Amniotic stem cell (primary cell): ENCODE results near the gene PLK3.
"Not testable (repeated sequence)": the region's sequence is repeated elsewhere in the genome, so short reads cannot be mapped to it uniquely, and the experiment has no call there.

ENCODE experiments used
- DNase-seq: peaks from one replicate; lab custom pipeline; 2025; lab: John Stamatoyannopoulos, UW

Gene PLK3

GRCh38 chr1:44787506-44787905, 12.7 kb upstream of the PLK3 start:
- DNase-seq = no peak

DNA sequence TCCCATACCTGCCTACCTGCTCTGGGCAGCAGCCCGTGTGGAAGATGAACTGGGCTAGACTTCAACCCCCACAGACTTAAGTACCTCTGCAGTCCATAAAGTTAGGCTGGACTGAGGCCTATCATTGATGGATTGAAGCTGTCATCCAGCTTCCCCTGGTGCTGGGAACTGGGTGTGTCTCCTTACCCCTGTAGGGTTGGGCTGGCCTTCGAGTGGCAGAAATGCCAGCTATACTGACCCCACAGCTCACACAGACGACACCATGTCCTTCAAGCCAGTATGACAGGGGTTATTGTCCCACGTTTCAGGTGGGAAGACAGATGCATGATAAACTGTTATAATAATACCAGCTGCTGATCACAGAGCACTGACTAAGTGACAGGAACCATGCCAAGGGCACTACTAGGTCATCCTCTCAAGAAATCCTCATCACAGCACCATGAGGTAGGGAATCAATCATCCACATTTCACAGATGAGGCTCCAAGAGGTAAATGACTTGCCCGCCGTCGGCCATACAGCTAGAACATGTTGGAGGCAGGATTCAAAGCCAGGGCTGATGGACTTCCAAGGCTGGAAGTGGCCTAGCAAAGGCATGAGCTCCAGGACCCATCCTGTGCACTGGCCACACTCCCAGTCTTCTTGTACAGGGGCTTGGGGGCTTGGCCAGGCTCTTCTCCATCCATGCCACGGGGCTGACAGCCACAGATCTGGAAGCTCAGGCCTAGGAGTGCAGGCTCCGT, 11.9 kb upstream of the PLK3 start, which contains the start of gene BEST4:
TSS of gene BEST4 (minus strand) at position 51 of the 741 bp plus-strand sequence. CDS start 465 bp downstream, outside the sequence.
- no peak for DNase-seq

DNA sequence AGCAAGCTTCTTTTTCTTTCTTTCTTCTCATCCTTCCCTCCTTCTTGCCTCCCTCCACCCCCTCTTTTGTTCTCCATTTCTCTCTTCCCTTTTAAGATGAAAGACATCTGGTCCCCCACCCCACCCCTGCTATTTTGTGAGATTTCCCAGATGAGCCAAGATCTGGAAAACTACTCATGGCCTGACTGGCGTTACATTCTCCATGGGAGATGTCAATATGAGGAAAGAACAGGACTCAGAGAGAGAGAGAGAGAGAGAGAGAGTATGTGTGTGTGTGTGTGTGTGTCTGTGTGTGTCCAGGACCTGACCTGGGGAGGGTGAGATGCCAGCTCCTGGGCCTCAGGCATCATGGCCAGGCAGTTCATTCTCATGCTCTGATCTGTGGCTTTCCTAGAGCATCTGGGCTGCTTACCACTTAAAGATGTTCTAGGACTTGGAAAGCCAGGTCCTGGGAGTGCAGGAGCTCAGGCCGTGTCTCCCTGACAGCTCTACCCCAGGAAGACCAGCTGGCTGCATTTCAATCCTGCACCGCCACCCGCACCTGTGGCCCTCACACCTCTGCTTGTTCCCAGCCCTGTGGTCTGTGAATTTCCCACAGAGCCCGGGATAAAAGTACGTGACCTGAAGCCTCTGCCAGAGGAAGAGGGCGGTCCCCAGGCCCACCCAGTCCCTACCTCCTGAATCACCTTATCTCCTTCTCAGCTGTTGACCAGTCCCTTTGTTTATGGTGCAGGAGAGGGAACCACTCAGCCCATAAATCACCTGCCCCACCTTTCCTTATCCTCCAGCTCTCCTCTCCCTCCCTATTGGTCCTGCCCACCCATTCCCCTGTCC, 9.0 kb upstream of the PLK3 start:
- no peak for DNase-seq

DNA sequence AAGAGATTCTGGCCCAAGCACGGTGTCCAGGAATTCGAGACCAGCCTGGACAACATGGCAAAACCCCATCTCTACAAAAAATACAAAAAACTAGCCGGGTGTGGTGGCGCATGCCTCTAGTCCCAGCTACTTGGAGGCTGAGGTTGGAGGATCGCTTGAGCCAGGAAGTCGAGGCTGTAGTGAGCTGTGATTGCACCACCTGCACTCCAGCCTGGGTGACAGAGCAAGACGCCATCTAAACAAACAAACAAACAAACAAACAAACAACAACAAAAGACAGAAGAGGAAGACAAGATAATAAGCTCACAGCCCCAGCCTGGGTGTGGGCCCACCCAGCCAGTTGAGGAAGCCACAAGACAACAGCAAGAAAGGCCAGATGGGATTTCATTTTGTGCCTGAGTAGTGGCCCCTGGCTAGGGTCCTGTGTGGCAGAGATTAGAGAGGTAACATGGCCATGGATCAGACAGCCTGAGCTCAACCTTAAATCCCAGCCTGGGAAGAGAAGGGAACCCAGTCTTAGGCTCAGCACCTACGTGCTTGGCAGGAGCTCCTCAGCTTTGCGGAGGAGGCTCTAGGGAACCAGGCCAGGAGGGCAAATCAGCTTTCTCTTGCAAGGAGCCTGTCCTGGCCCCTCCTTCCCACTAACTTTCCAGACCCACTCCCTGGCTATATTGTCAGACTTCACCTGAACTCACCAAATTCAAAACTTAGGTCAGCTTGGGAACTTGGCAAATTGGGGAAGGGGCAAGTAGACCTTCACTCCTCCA, 7.3 kb upstream of the PLK3 start:
- no peak for DNase-seq

DNA sequence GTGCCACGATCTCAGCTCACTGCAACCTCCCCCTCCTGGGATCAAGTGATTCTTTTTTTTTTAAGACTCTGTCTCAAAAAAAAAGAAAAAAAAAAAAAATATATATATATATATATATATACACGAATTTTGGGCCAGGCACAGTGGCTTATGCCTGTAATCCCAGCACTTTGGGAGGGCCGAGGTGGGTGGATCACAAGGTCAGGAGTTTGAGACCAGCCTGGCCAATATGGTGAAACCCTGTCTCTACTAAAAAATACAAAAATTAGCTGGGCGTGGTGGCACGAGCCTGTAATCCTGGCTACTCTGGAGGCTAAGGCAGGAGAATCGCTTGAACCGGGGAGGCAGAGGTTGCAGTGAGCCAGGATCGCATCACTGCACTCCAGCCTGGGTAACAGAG, 2.3 kb upstream of the PLK3 start:
- not testable (repeated sequence) for DNase-seq

DNA sequence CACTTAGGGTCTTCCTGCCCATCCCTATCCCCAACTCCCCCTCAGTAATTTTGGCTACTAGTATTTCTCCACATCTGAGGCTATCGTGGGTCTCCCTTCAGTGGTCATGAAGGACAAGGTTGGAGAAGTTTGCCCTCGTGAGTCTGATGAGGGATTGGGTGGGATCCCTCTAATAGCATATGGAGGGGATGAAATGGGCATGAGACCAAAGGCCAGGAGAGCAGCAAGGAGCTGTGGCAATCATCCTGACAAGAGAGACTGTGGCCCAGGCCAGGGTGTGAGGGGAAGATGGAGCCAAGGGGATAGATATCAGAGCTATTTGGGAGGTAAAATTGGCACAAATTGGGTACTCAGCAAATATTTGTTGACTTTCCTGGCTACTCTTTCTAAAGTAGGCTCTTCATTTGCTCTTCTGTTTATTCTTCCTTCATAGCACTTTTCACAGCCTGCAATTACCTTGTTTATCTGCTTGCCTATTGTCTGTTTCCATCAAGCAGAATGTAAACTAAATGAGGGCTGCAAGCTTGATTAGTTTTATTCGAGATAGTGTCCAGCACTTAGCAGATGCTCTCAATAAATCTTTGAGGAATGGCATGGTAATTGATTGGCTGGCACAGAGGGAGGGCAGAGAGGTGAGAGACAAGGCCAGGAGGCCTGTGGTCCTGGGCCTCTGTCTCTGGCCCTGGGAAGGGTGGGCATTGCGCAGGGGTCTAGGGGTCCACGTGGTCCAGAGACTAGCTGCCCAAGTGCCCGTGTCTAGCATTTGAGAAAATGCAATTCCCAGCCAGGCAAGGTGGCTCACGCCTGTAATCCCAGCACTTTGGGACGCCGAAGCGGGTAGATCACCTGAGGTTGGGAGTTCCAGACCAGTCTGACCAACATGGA, 1.5 kb upstream of the PLK3 start:
- DNase-seq = no peak

- no peak for DNase-seq
These were observed 1.5 kb downstream of the PLK3 start for GRCh38 chr1:44801491-44802305.

DNA sequence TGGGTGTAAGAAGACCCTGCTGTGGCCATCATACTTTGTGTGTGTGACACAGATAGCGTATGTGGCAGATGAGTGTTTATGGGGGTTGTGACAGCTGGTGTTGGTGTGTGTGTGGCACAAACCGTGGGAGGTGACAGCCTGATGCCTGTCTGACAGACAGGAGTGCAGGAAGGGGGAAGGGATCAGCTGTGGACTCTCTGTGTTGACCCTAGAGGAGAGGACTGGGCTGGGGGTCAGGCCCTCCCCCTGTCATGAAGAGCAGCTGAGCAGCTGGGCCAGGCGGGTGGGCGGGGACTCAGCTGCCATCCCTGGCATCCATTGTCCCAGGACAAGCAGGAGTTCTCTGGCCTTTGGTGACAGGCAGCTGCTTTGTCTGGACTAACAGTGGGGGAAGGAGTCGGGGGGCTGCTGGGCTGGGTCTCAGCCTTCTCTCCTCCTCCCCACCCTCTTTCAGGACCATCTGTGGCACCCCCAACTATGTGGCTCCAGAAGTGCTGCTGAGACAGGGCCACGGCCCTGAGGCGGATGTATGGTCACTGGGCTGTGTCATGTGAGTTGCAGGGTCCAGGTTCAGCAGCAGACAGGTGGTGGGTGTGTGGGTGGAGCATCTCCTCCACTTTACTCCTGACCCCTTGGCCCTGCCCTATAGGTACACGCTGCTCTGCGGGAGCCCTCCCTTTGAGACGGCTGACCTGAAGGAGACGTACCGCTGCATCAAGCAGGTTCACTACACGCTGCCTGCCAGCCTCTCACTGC, 2.3 kb downstream of the PLK3 start:
- DNase-seq = no peak

DNA sequence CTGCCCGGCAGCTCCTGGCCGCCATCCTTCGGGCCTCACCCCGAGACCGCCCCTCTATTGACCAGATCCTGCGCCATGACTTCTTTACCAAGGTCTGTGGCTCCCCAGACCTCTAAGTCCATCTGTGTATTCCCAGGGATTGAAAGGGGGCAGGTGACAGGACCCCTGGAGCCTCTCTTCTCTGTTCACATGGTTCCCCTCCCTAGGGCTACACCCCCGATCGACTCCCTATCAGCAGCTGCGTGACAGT, 2.8 kb downstream of the PLK3 start:
- DNase-seq = no peak

GRCh38 chr1:44803312-44804095, 3.3 kb downstream of the PLK3 start:
- no peak for DNase-seq

GRCh38 chr1:44805311-44806024, 5.3 kb downstream of the PLK3 start:
- DNase-seq = no peak

GRCh38 chr1:44806025-44806703, 6.0 kb downstream of the PLK3 start:
- DNase-seq = no peak

- no peak for DNase-seq
These were observed 6.7 kb downstream of the PLK3 start, which contains the start of gene DYNLT4 for GRCh38 chr1:44806704-44807363. DYNLT4 (minus strand) TSS chr1:44807351; CDS start chr1:44806668, 683 bp downstream.

GRCh38 chr1:44807364-44808062, 7.3 kb downstream of the PLK3 start:
- peak; percentile 98 for DNase-seq

DNA sequence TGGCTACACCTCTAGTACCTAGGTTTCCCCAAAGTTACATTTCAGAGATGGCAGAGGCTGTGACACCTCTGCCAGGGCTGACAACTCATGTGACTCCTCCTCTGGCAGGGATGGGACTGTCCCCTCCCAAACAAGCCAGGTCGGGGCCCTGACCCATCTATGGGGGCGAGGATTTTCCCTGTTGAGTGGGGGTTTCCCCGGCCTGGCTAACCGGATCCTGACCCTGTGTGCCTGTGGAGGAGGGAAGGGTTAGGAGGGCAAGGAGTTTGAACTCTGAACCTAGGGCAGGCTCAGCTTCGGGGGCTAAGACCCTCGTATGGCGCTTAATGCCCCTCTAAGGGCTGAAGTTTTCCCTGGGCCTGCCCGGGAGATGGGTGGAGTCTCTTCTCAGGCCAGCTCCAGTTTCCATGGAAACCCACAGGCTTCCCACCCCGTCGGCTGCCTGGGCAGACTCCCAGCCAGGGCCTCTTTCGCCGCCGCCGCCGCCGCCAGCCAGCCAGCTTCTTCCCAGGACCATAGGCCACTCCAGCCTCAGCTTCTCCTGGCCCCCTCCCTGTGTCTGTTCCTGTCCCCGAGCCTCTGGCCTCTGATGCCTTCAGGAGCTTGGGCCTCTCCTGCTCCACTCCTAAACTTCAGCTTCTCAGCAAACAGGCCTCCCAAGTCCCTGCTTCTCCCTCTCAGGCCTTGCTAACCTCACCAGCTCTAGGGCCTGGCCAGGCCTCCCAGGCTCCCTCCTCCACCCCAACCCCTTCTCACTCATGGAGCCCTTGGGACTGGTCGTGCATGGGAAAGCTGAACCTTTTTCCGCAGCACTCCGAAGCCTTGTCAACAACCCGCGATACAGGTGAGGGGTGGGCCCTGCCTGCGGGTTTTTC, 8.1 kb downstream of the PLK3 start, which contains the start of gene BTBD19:
TSS of gene BTBD19 (plus strand) at position 461 of the 875 bp plus-strand sequence. CDS start at position 759, 298 bp downstream.
- peak; percentile 93 for DNase-seq
